ENCODE results near the gene HNRNPH2.

Gene HNRNPH2

GRCh38 chrX:101398694-101399093 is 9.3 kb upstream of the HNRNPH2 start:
- no peak for DNase-seq

DNA sequence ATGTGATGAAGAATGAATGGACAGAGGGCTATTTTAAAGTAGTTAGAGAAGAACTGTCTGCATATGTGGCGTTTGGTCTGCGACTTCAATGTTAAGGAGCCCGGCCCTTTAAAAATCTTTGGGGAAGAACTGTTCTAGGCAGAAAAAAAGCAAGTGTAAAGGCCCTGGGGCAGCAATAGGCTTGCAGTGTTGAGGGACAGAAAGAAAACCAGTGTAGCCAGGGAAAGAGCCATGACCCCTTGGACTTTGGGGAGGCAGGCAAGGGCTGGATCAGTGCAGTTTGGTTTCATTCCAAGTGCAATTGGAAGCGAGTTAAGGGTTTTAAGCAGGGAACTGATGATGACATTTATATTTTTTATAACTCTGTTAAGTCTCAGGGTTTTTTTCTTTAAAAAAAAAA is 8.2 kb upstream of the HNRNPH2 start:
- no peak for DNase-seq

- DNase-seq, result no peak
Observed at GRCh38 chrX:101407167-101407747, 765 bp upstream of the HNRNPH2 start.

DNA sequence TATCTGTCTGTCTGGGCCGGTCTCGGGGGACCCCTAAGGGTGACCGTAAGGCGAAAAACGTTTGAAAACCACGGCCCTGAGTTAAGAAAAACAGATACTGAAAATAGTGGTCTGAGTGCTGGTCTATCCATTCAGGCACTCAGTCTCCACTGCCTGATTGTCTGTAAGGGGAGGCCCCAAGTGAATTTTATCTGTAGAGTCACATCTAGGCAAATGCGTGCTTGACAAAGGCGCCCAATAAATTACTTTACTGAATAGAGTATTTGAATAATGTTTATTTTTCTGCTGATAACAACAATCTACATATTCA is 465 bp downstream of the HNRNPH2 start:
- no peak for DNase-seq

- no peak for DNase-seq
Observed at GRCh38 chrX:101409043-101409442, 1.0 kb downstream of the HNRNPH2 start.

DNA sequence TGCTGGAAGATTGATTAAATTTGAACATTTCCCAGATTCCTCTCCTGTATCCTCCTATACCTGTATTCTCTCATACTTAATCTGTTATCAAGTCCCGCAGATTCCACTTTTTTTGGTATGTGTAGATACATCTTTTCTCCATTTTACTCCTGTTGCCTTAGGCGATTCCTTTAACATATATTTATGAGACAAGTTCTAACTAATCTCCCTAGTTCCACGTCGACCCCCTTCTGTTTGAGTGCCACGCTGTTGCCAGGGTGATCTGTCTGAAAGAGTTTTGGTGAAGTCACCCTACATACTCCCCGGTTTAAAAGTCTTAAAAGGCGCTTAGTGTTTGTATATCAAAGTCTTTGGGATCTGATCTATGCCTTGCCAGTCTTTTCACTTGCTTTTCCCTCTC is 2.4 kb downstream of the HNRNPH2 start:
- no peak for DNase-seq

DNA sequence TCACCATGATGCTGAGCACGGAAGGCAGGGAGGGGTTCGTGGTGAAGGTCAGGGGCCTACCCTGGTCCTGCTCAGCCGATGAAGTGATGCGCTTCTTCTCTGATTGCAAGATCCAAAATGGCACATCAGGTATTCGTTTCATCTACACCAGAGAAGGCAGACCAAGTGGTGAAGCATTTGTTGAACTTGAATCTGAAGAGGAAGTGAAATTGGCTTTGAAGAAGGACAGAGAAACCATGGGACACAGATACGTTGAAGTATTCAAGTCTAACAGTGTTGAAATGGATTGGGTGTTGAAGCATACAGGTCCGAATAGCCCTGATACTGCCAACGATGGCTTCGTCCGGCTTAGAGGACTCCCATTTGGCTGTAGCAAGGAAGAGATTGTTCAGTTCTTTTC is 4.0 kb downstream of the HNRNPH2 start:
- DNase-seq, result no peak

DNA sequence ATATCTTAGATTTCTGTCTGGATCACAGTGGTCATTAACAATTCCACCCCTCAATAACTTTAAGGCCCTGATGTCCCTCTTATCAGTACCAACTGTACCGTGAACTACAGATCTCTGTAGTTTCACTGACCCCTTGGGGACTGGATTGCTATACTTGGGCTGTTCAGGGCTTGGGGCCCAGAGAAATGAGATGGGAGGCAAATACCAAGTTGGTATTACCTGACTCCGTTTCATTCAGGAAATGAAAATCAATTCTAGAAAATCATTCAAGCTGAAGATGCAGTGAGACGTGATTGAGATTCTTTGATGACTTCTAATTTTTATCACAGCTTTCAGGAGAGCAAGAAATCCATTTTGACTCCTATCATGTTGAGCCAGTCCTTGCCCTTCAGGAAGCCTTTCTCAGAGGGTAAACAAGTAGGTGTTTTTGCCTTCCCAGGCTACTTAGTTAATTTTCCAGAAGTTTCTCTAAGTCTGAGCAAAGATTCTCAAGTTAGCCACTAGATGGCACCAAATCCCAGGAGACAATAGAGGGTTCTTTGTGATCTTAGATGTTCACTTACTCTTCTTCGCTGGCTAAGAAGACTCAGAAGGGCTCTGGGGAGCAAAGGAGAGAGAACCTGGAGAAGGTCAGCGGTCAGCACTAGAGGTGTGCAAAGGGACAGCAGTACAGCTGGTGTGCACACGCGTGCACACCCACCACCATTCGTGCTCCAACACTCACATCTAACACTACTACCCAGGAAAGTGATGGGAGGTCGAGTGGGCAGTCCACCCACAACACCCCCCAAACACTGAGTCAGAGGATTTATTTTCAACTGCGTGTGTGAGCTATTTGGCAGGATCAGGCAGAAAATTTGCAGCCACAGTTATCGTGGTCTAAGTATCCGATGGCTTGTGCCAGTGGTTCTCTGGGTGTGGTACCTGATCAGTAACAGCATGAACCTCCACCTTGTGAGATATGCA is 7.4 kb downstream of the HNRNPH2 start:
- DNase-seq, result peak; percentile 0

GRCh38 chrX:101416691-101417090 is 8.7 kb downstream of the HNRNPH2 start:
- no peak for DNase-seq

DNA sequence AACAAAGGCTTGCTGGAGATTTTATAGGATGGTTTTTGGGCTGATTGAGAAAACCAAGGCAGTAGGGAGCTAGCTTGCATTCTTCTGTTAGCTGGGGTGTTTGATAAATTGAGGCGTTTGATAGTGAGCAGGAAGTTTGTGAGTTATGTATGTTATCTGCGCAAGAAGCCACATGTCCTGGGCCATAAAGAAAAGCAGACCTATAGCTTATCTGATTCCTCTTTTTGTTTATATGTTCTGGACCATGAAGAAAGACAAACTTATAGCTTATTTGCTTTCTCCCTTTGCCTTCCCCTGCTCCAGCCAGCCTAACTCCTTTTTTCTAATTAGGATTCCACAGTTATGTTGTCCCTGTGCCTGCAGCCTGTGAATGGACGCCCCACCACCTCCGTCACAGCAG is 9.2 kb downstream of the HNRNPH2 start:
- no peak for DNase-seq

DNA sequence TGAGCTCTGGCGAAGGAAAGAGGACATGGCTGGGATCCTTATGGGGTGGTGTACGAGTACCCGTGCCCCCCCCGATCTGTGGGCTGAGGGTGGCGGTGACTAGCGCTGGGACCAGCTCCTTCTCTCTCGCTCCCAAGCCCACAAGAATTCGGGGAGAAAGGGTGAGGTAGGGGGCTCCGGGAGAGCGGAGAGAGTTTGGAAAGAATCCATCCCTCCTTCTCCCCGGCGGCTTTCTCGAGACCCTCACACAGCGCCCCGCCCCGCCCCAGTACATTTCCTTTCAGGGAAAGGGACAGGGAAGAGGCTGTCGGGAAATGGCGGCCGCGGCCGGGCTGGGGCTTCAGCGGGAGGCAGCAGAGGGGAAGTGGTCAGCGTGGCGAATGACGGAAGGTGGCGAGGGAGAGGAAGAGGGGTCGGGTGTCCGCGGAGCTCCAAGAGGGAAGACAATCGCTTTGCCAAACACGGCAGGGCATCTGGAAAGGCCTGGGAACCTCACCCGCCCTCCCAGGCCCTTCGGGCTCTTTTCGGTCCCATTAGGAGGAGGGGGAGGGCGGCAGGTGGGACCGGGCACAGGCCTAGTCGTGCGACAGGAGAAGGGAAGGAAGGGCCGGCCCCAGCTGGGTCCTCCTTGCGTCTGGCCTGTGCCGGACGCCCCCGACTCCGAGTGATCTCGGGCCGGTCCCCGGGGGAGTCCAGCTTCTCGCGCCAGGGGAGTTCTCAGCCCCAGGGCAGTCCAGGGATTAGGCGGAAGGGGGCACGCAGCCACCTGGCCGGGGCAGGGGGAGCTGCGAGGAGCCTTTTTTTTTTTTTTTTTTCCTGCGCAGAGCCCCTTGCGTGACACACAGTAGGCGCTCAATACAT is 10.2 kb downstream of the HNRNPH2 start:
- no peak for DNase-seq

GRCh38 chrX:101419489-101419888 is 11.5 kb downstream of the HNRNPH2 start:
- no peak for DNase-seq

- DNase-seq, result no peak
Observed at GRCh38 chrX:101427954-101428353, 19.9 kb downstream of the HNRNPH2 start.

DNA sequence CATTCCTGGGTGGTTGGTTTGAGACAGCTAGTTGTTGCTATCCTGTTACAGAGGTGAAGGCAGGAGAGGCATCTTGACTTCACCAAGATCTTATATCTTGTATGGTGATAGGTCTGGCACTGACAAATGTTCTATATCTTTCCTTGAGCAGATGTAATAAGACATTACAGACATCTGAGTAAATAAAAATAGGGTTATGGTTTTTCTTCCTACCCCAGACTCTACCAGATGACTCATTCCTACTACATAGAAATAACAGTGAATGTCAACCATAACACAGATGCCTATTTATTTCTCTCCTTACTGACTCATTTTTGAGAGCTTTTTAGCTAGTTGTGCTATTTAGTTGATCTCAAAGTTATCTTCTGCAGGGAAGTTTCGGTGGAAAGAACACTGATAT is 21.9 kb downstream of the HNRNPH2 start:
- DNase-seq, result no peak

- no peak for DNase-seq
Observed at GRCh38 chrX:101430457-101431078, 22.5 kb downstream of the HNRNPH2 start.

- no peak for DNase-seq
Observed at GRCh38 chrX:101442085-101442484, 34.1 kb downstream of the HNRNPH2 start.

DNA sequence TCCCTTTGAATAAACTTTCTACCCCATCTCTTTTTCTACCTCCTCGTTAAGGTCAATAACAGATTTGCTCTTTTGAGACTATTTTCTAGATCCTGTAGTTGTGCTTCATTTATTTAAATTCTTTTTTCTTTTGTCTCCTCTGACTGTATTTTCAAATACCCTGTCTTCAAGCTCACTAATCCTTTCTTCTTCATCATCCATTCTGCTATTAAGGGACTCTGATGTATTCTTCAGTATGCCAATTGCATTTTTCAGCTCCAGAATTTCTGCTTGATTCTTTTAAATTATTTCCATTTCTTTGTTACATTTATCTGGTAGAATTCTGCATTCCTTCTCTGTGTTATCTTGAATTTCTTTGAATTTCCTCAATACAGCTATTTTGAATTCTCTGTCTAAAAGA is 41.3 kb downstream of the HNRNPH2 start:
- DNase-seq, result no peak

GRCh38 chrX:101450085-101450484 is 42.1 kb downstream of the HNRNPH2 start:
- DNase-seq, result no peak

DNA sequence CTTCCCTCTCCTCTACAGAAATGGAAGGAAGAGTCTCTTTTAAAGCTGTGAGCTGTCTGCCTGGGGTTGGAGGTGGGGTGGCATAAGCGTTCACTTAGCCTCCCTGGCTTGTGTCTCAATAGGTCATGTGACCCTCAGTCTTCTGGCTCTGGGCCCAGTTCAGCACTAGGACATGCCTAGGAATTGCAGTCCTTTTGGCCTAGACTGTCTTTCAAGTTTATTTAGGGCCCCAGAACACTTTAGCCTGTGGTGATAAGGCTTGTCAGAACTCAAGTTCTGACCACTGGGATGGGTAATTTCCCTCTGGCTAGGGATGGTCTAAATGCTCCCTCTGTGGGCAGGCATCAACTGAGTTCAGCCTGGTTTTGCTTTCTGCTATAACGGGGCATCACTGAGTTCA is 42.9 kb downstream of the HNRNPH2 start:
- DNase-seq, result no peak

- DNase-seq, result no peak
Observed at GRCh38 chrX:101452056-101452455, 44.0 kb downstream of the HNRNPH2 start.

- no peak for DNase-seq
Observed at GRCh38 chrX:101460669-101461068, 52.6 kb downstream of the HNRNPH2 start.

DNA sequence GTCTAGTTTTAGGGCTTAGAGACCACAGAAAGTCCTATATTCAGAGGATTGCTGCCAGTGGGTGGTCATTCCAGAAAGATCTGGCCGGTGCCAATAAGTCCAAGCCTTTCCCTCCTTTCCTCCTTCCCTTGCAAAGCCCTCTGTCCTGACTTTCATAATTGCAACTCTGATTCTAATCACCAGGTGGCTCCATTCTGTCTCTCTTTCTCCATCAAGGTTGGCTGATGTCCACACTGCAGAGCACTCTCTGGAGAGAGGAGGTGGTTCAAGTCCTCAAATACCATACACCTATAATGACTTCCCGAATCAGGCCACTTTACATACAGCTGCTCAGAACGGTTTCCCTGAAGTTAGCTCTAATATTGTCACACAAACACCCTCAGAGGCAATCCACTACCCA is 54.9 kb downstream of the HNRNPH2 start:
- DNase-seq, result no peak

Data from DMS153 (cell line).